GM18951 (cell line): ENCODE data around the gene ZMYM4.

Experiments used
- POLR2A ChIP-seq: IDR thresholded peaks from 4 replicates; pipeline ENCODE4 v1.6.1; 2011; ENCODE audit warnings: mild to moderate bottlenecking; ENCODE audit not compliant: insufficient read length, insufficient read depth; ENCODE audit errors: extremely low read depth
- in situ Hi-C: fragments of 300-500 bp; cut with MboI; formaldehyde crosslinking; loops from one replicate; pipeline ENCODE4 v1.12.0; 2022; ENCODE audit warnings: low sequenced_read_pairs, mixed read lengths, inconsistent platforms; ENCODE audit not compliant: unreplicated experiment

The ZMYM4 gene

GRCh38 chr1:35261412-35262120 lies 6.9 kb upstream of the ZMYM4 start:
- in situ Hi-C loops = no loop called here
- TF ChIP-seq POLR2A = no peak

GRCh38 chr1:35264035-35264434 lies 4.5 kb upstream of the ZMYM4 start:
- TF ChIP-seq POLR2A = no peak
- in situ Hi-C loops = no loop called here

- TF ChIP-seq POLR2A = no peak
- in situ Hi-C loops = no loop called here
These were observed 3.6 kb upstream of the ZMYM4 start for GRCh38 chr1:35264871-35265270.

DNA sequence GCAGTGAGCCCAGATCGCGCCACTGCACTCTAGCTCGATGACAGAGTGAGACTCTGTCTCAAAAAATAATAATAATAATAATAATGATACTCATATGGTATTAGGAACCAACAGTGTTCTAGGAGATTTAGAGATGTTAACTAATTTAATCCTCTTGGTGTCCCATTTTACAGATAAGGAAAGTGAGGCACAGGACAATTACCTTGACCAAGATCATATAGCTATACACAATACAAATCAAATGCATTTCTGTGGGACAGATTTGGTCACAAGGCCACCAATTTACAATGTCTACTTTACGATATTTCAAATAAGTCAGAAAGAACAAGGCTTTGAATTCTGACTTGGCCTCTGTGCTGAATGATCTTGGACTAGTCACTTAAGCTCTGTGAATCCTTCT lies 2.2 kb upstream of the ZMYM4 start:
- in situ Hi-C loops = no loop called here
- no peak for TF ChIP-seq POLR2A

DNA sequence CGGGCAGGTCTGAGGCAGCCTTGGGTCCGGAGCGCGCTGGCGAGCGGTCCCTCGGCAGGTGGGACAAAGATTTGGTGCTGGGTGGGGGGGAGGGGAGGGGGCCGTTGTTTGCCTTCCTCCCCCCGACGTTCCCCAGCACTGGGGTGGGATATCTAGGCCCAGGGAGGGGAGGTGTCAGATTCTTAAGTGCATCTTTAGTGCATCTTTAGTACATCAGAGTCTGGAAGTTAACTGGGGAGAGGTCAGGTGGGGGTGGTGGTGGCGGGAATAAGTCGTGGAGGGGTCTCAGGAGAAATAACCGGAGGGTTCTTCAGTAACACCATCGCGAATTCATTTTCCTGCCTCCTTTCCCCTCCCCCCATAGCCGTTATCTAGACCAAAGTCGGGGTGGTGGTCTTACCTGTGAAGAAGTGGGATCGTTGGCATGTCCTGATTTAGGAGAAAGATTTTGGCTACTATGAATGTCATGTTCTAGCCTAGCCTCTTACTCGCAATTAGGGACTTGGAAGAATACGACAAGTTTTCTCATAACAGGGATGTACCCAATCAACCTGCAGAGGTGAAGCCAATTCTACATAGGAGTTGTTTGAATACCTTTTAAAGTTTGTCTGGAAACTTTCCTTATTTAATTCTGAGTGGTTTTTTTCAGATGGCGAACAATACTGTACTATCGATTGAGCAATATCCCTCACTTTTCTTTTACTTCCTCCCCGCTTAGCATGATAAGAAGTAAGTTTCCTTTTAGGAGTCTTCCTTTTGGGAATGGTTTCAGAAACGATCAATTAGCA lies 886 bp downstream of the ZMYM4 start:
- TF ChIP-seq POLR2A = no peak
- in situ Hi-C loops = no loop called here

DNA sequence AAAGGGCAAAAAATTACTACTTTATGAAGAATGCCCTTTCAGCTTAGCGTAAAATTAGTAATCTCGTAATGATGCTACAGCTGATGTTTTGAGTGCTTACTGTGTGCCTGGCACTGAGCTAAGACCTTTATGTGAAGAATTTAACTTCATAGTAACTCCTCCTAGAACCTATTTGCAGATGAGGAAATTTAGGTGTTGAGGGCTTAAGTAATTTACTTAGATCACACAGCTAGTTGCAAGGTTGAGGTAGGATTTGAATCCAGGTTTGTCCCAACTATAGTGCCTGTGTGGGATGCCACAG lies 1.4 kb downstream of the ZMYM4 start:
- in situ Hi-C loops = no loop called here
- TF ChIP-seq POLR2A = no peak

DNA sequence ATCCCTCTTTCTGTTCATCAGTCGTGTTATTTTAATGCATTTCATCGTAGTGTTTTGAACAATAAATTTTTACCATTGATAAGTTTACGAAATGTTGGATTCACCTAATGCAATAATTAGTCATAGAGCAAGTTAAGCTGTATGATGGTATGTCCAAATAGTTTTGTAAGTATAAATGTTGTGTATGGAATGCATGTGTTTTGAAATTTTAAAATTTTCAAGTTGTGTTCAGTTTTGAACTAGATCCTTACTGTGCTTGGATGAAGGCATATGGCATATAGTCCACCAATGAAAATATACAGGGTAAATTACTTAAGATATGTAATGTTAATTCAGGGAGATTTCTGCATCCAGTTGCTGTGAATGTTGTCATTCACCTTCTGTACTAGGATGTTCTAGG lies 2.3 kb downstream of the ZMYM4 start:
- in situ Hi-C loops = no loop called here
- no peak for TF ChIP-seq POLR2A

DNA sequence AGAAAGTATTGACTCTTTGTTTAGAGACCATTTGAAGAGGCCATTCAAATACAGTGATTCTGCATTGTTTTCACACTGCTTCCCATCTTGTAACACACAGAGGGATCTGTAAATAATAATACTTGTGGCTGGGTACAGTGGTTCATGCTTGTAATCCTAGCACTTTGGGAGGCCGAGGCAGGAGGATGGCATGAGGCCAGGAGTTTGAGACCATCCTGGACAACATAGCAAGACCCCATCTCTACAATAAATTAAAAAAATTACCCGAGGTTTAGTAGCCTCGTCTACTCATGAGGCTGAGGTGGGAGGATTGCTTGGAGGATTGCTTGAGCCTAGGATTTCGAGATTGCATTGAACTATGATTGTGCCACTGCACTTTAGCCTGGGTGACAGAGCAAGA lies 5.7 kb downstream of the ZMYM4 start:
- TF ChIP-seq POLR2A = no peak
- in situ Hi-C loops = no loop called here

- no peak for TF ChIP-seq POLR2A
- in situ Hi-C loops = no loop called here
These were observed 10.5 kb downstream of the ZMYM4 start for GRCh38 chr1:35278886-35279554.

GRCh38 chr1:35279555-35279904 lies 11.0 kb downstream of the ZMYM4 start:
- in situ Hi-C loops = no loop called here
- TF ChIP-seq POLR2A = no peak

- no peak for TF ChIP-seq POLR2A
- in situ Hi-C loops = no loop called here
These were observed 11.5 kb downstream of the ZMYM4 start for GRCh38 chr1:35280006-35280405.

DNA sequence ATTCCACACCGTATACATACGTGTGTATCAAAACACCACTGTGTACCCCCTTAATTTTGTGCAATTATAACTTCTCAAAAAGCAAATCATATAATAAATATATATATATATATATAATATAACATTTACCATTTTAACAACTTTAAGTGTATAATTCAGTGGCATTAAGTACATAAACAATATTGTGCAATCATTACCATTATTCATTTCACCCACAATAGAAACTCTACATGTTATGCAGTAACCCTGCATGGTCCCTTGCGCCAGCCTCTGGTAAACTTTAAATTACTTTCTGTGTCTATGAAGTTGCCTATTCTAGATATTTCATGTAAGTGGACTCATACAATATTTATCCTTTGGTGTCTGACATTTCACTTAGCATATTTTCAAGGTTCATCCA lies 13.1 kb downstream of the ZMYM4 start:
- no peak for TF ChIP-seq POLR2A
- in situ Hi-C loops = no loop called here

DNA sequence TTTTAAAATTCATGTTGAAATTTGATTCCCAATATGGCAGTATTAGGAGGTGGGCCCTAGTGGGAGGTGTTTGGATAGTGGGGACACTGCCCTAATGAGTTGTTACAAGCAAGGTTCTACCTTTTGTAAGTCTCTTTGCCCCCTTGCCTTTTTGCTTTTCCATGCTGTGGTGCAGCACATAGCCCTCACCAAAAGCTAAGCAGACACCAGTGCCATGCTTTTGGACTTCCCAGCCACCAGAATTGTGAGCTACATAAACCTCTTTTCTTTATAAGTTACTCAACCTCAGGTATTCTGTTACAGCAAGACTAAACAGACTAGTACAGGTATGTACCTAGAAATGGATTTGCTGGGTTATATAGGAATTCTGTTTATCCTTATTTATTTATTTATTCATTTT lies 13.7 kb downstream of the ZMYM4 start:
- in situ Hi-C loops = no loop called here
- no peak for TF ChIP-seq POLR2A

GRCh38 chr1:35284852-35285251 lies 16.3 kb downstream of the ZMYM4 start:
- in situ Hi-C loops = no loop called here

More at GRCh38 chr1:35284852-35285251, 16.3 kb downstream of the ZMYM4 start:
- no peak for TF ChIP-seq POLR2A
